H1 (cell line): ENCODE results near the gene ANKRD34B. TPM values are rescaled to one million over a fixed set of nuclear protein-coding genes. Genes with fewer than 3 reads are reported as not detected.

Source experiments
- CTCF ChIA-PET: fragments of 300-600 bp; sonication (Branson Sonifier 250); formaldehyde crosslinking; loops from one replicate; lab custom pipeline; 2021; ENCODE audit not compliant: partially characterized antibody; lab: Charles Lee
- POLR2A ChIA-PET: fragments of 300-600 bp; sonication (Branson Sonifier 250); formaldehyde crosslinking; loops from one replicate; lab custom pipeline; 2021; ENCODE audit warnings: inconsistent platforms; ENCODE audit not compliant: partially characterized antibody; lab: Charles Lee
- DNase-seq, 2 experiments: peaks; one replicate each; pipeline versions ENCODE4 v3.0.0 to v3.0.0-alpha.2; 2010 to 2022; ENCODE audit warnings: low spot score in 2 of 2, low read depth in 1 of 2, mixed read lengths in 1 of 2
- FAIRE-seq: peaks from 2 replicates; lab custom pipeline; 2011; peaks lifted over from hg19 to GRCh38; lab: Jason Lieb, UNC
- H2AFZ ChIP-seq: 2 replicates; pipeline ENCODE4 v1.8.1; 2012; ENCODE audit warnings: low read length, inconsistent platforms
- H2AK5ac ChIP-seq: 2 replicates; pipeline ENCODE4 v1.6.1; 2013; ENCODE audit warnings: low read depth, low read length
- H2BK120ac ChIP-seq: replicated peaks from 2 replicates; pipeline ENCODE3; 2013; ENCODE audit warnings: low read depth, low read length, inconsistent platforms
- H2BK12ac ChIP-seq: 2 replicates; pipeline ENCODE4 v1.6.1; 2013; ENCODE audit warnings: low read depth, low read length
- H2BK15ac ChIP-seq: 2 replicates; pipeline ENCODE4 v1.6.1; 2013; ENCODE audit warnings: low read length
- H2BK20ac ChIP-seq: 2 replicates; pipeline ENCODE4 v1.6.1; 2013; ENCODE audit warnings: low read length
- H2BK5ac ChIP-seq: 2 replicates; pipeline ENCODE4 v1.6.1; 2013; ENCODE audit warnings: low read depth, low read length
- H3K14ac ChIP-seq: 2 replicates; pipeline ENCODE4 v1.6.1; 2013; ENCODE audit warnings: inconsistent platforms; ENCODE audit not compliant: insufficient read length
- H3K18ac ChIP-seq: 2 replicates; pipeline ENCODE4 v1.6.1; 2013; ENCODE audit warnings: low read length; ENCODE audit errors: extremely low read depth
- H3K23ac ChIP-seq: 2 replicates; pipeline ENCODE4 v1.6.1; 2013; ENCODE audit warnings: inconsistent platforms; ENCODE audit not compliant: insufficient read length
- H3K23me2 ChIP-seq: 2 replicates; pipeline ENCODE4 v1.6.1; 2013; ENCODE audit warnings: low read depth, low read length
- H3K27ac ChIP-seq: 2 replicates; pipeline ENCODE4 v1.6.1; 2011; ENCODE audit warnings: low read depth, low read length, inconsistent platforms
- H3K27me3 ChIP-seq, 4 experiments: replicated peaks in 1 of 4; 1 replicate in 1 of 4; 2 replicates in 3 of 4; pipeline versions ENCODE4 v1.6.1 to v1.8.1; 2011 to 2013; ENCODE audit warnings: low read length in 3 of 4, mild to moderate bottlenecking in 3 of 4, inconsistent platforms in 2 of 4, mixed read lengths in 2 of 4, moderate library complexity in 1 of 4; ENCODE audit not compliant: control insufficient read depth in 3 of 4, insufficient read depth in 3 of 4; ENCODE audit errors: extremely low read depth in 1 of 4
- H3K36me3 ChIP-seq, 4 experiments: 2 replicates each; pipeline versions ENCODE4 v1.6.1 to v1.8.1; 2011 to 2013; ENCODE audit warnings: mild to moderate bottlenecking in 4 of 4, low read length in 3 of 4, moderate library complexity in 2 of 4, control low read depth in 1 of 4, inconsistent platforms in 1 of 4; ENCODE audit not compliant: insufficient read depth in 4 of 4, control insufficient read depth in 2 of 4
- H3K4ac ChIP-seq: replicated peaks from 2 replicates; pipeline ENCODE3; 2013; ENCODE audit warnings: low read length, low read depth, mixed read lengths, inconsistent platforms; ENCODE audit not compliant: insufficient read length
- H3K4me1 ChIP-seq, 4 experiments: replicated peaks in 1 of 4; 1 replicate in 1 of 4; 2 replicates in 3 of 4; pipeline versions ENCODE4 v1.6.1 to v1.8.1; 2011 to 2013; ENCODE audit warnings: low read length in 3 of 4, inconsistent platforms in 2 of 4, mixed read lengths in 1 of 4; ENCODE audit not compliant: insufficient read depth in 4 of 4, control insufficient read depth in 3 of 4
- H3K4me2 ChIP-seq, 2 experiments: 2 replicates each; pipeline versions ENCODE4 v1.6.1 to v1.8.1; 2011 to 2013; ENCODE audit warnings: low read depth in 2 of 2, low read length in 2 of 2, control low read depth in 1 of 2, inconsistent platforms in 1 of 2, mild to moderate bottlenecking in 1 of 2; ENCODE audit not compliant: insufficient read depth in 1 of 2
- H3K4me3 ChIP-seq, 4 experiments: fragments of 200-600, 300-600 bp in 1 of 4; sonication (generic), shearing (Covaris generic), sonication (Bioruptor Twin) in 1 of 4; 2 replicates each; pipeline versions ENCODE4 v1.5.1 to v1.8.1; 2011 to 2016; ENCODE audit warnings: low read length in 4 of 4, low read depth in 3 of 4, control low read depth in 2 of 4, inconsistent platforms in 2 of 4, mild to moderate bottlenecking in 2 of 4, mixed read lengths in 1 of 4, moderate library complexity in 1 of 4; ENCODE audit not compliant: insufficient read depth in 2 of 4; ENCODE audit errors: extremely low read depth in 1 of 4
- H3K56ac ChIP-seq: replicated peaks from 2 replicates; pipeline ENCODE3; 2013; ENCODE audit warnings: low read depth, mild to moderate bottlenecking, mixed read lengths, low read length, inconsistent platforms; ENCODE audit not compliant: insufficient read length
- H3K79me1 ChIP-seq: 2 replicates; pipeline ENCODE4 v1.6.1; 2013; ENCODE audit warnings: low read depth, low read length, control low read depth
- H3K79me2 ChIP-seq, 2 experiments: 2 replicates each; pipeline versions ENCODE4 v1.6.1 to v1.8.1; 2012 to 2013; ENCODE audit warnings: low read length in 2 of 2, mild to moderate bottlenecking in 2 of 2, inconsistent platforms in 1 of 2; ENCODE audit not compliant: insufficient read depth in 2 of 2, control insufficient read depth in 1 of 2
- H3K9ac ChIP-seq, 4 experiments: replicated peaks in 1 of 4; 1 replicate in 1 of 4; 2 replicates in 3 of 4; pipeline versions ENCODE4 v1.6.1 to v1.8.1; 2011 to 2013; ENCODE audit warnings: low read depth in 3 of 4, low read length in 3 of 4, control low read depth in 2 of 4, mild to moderate bottlenecking in 2 of 4, moderate library complexity in 2 of 4, inconsistent platforms in 1 of 4; ENCODE audit errors: extremely low read depth in 1 of 4
- H3K9me3 ChIP-seq, 2 experiments: 2 replicates each; pipeline versions ENCODE4 v1.6.1 to v1.8.1; 2012 to 2013; ENCODE audit warnings: mild to moderate bottlenecking in 2 of 2, moderate library complexity in 2 of 2, control low read depth in 1 of 2, inconsistent platforms in 1 of 2, low read depth in 1 of 2, low read length in 1 of 2, mixed read lengths in 1 of 2; ENCODE audit not compliant: insufficient read depth in 2 of 2
- H4K20me1 ChIP-seq, 2 experiments: replicated peaks in 1 of 2; 2 replicates each; pipeline versions ENCODE3 to v1.8.1; 2011 to 2013; ENCODE audit warnings: inconsistent platforms in 2 of 2, low read length in 2 of 2, mild to moderate bottlenecking in 1 of 2; ENCODE audit not compliant: insufficient read depth in 2 of 2, control insufficient read depth in 1 of 2
- H4K5ac ChIP-seq: 2 replicates; pipeline ENCODE4 v1.6.1; 2013; ENCODE audit warnings: low read length, low read depth, mixed read lengths, inconsistent platforms; ENCODE audit not compliant: insufficient read length
- H4K8ac ChIP-seq: 2 replicates; pipeline ENCODE4 v1.8.0; 2013; ENCODE audit warnings: mild to moderate bottlenecking, moderate library complexity, low read length, inconsistent platforms; ENCODE audit not compliant: insufficient read depth; ENCODE audit errors: extremely low read depth
- H4K91ac ChIP-seq: replicated peaks from 2 replicates; pipeline ENCODE3; 2013; ENCODE audit warnings: low read length, mixed read lengths, inconsistent platforms; ENCODE audit not compliant: insufficient read length
- CHD1 ChIP-seq: IDR thresholded peaks from 2 replicates; pipeline ENCODE4 v1.6.1; 2012; ENCODE audit warnings: low read depth, low read length, improper control_type of control experiment
- FOSL1 ChIP-seq: IDR thresholded peaks from 2 replicates; pipeline ENCODE4 v1.6.1; 2011; ENCODE audit warnings: mild to moderate bottlenecking, low read depth, low read length, moderate library complexity; ENCODE audit not compliant: insufficient read depth
- HDAC2 ChIP-seq, 2 experiments: fragments of 300-600 bp in 1 of 2; sonication (generic) in 1 of 2; IDR thresholded peaks; 2 replicates each; pipeline ENCODE4 v1.6.1; 2011 to 2012; ENCODE audit warnings: low read depth in 2 of 2, low read length in 2 of 2, mild to moderate bottlenecking in 2 of 2, moderate library complexity in 2 of 2, borderline replicate concordance in 1 of 2, inconsistent platforms in 1 of 2
- JUN ChIP-seq: IDR thresholded peaks from 2 replicates; pipeline ENCODE4 v1.6.1; 2011; ENCODE audit warnings: low read depth, mild to moderate bottlenecking, improper control_type of control experiment, low read length
- RFX5 ChIP-seq: IDR thresholded peaks from 2 replicates; pipeline ENCODE4 v1.6.1; 2011; ENCODE audit warnings: low read depth, low read length, improper control_type of control experiment, borderline replicate concordance
- RNF2 ChIP-seq: fragments of 200-900, 300-1000 bp; sonication (generic); IDR thresholded peaks from 2 replicates; pipeline ENCODE4 v1.7.1; 2016; ENCODE audit warnings: borderline replicate concordance, low read depth, mild to moderate bottlenecking, antibody characterized with exemption, low read length; ENCODE audit not compliant: poor library complexity, severe bottlenecking; ENCODE audit errors: missing control alignments
- SRF ChIP-seq: IDR thresholded peaks from 2 replicates; pipeline ENCODE4 v1.6.1; 2011; ENCODE audit warnings: mild to moderate bottlenecking, low read depth, low read length, moderate library complexity
- TAF1 ChIP-seq: IDR thresholded peaks from 2 replicates; pipeline ENCODE4 v1.6.1; 2011; ENCODE audit warnings: mild to moderate bottlenecking, low read depth, low read length
- TBP ChIP-seq: IDR thresholded peaks from 2 replicates; pipeline ENCODE4 v1.6.1; 2011; ENCODE audit warnings: low read depth, low read length, improper control_type of control experiment
- ZNF274 ChIP-seq: IDR thresholded peaks from 2 replicates; pipeline ENCODE4 v1.7.0; 2012; ENCODE audit warnings: low read length, borderline replicate concordance; ENCODE audit errors: extremely low read depth
- WGBS, 2 experiments: shearing (Covaris generic) in 1 of 2; methylation state at CpG; one replicate each; pipeline versions ENCODE4 v1.1.6 to v1.1.7; 2013 to 2015; ENCODE audit warnings: low lambda C conversion rate in 2 of 2, mixed read lengths in 2 of 2, inconsistent platforms in 1 of 2, low coverage in 1 of 2, missing lambda C conversion rate in 1 of 2; ENCODE audit not compliant: insufficient replicate concordance in 2 of 2, insufficient coverage in 1 of 2, insufficient read length in 1 of 2; ENCODE audit errors: extremely low coverage in 1 of 2, missing lambda C conversion rate in 1 of 2; 5-methylcytosine and 5-hydroxymethylcytosine counted together
- polyA plus RNA-seq, 7 experiments: library from polyadenylated mRNA; depleted of rRNA in 3 of 7; stranded (reverse) in 5 of 7; unstranded in 2 of 7; fragments of >200 nt in 5 of 7; fragments of 200-250 nt in 2 of 7; gene quantifications; 1 replicate in 5 of 7; 2 replicates in 1 of 7; 4 replicates in 1 of 7; pipeline versions ENCODE4 v1.2.1 to v1.2.3, GENCODE V29; 2011 to 2013; ENCODE audit warnings: missing spikeins in 2 of 7, mixed read lengths in 2 of 7
- total RNA-seq: library from RNA; stranded (reverse); fragmentation: NEBNext Ultra II Directional; extraction: Animal tissue kit (Norgen Biotek cat#: 25700); gene quantifications from 2 replicates; pipeline ENCODE4 v1.2.1, GENCODE V29; 2021

Gene ANKRD34B
- total and polyA plus RNA-seq, 2 of the 8 experiments (the other 6 are each of a cell fraction or from before 2014, with no cell fraction given): 1.5 to 6.3 TPM

DNA sequence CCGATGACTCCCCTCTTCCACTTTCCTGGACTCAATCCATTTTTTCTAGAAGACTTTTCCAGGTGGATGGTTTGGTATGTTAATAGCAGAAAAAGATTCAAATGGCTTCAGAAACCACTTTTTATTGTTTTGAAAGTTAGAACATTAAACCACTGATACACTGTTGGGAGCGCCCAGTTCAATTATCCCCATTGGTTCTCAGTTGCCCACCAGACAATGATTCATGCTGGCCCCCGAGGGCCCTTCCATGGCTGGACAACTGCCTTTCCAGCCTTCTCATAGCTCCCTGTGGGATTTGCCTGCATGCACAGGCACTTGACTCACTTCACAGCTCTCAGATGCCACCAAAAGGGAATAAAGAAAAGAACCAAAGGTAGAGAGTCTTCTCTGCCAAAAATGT is 21.3 kb upstream of the ANKRD34B start:
- no peaks in the 10 kb centered on the region for H3K79me1 ChIP-seq
- no peak for FAIRE-seq
- no peak overlapping the region for H2BK120ac ChIP-seq
- H3K9ac ChIP-seq: no peak overlapping the region
- no peak overlapping the region for H3K14ac ChIP-seq
- H4K8ac ChIP-seq: no peak overlapping the region
- WGBS, 2 experiments: 89% methylated on average over 3 of the region's 3 CpGs; no CpG with 5 or more reads in 1 of the 2 experiments
- H4K5ac ChIP-seq: no peak overlapping the region
- no peak overlapping the region for H2AFZ ChIP-seq
- H2AK5ac ChIP-seq: no peak overlapping the region
- H3K36me3 ChIP-seq: no peaks in the 10 kb centered on the region
- no peak overlapping the region for H3K18ac ChIP-seq
- H2BK5ac ChIP-seq: no peak overlapping the region
- no peak overlapping the region for H2BK15ac ChIP-seq
- CTCF ChIA-PET: no interaction called here
- H2BK12ac ChIP-seq: no peak overlapping the region
- H3K4me2 ChIP-seq: no peak overlapping the region
- H3K56ac ChIP-seq: no peak overlapping the region
- no peak overlapping the region for H3K27ac ChIP-seq
- no peak overlapping the region for H3K23ac ChIP-seq
- no peak for TF ChIP-seq RFX5
- TF ChIP-seq TAF1: no peak
- no peak for TF ChIP-seq CHD1
- no peak for TF ChIP-seq SRF
- TF ChIP-seq FOSL1: no peak
- TF ChIP-seq ZNF274: no peak
- no peak for TF ChIP-seq RNF2
- TF ChIP-seq TBP: no peak
- no peak for TF ChIP-seq JUN
- TF ChIP-seq HDAC2 (IDR thresholded peaks at IDR 0.05; ENCODE audit: borderline replicate concordance in 1 of 2, low read depth in 2 of 2, low read length in 2 of 2): no peak
- H2BK20ac ChIP-seq: no peak overlapping the region
- H3K4ac ChIP-seq: no peak overlapping the region
- POLR2A ChIA-PET: no interaction called here
- H3K9me3 ChIP-seq: no peaks in the 10 kb centered on the region
- H3K4me3 ChIP-seq: no peak overlapping the region
- H3K27me3 ChIP-seq: no peaks in the 10 kb centered on the region
- no peak overlapping the region for H4K91ac ChIP-seq
- H3K79me2 ChIP-seq: no peaks in the 10 kb centered on the region
- no peaks in the 10 kb centered on the region for H3K23me2 ChIP-seq
- no peak for DNase-seq
- H3K4me1 ChIP-seq: no peaks in the 10 kb centered on the region; a peak in 1 of 7 replicates
- H4K20me1 ChIP-seq: no peaks in the 10 kb centered on the region
